ENCODE results near the gene AP2B1.

AP2B1 gene

GRCh38 chr17:35744830-35745229 is 157.7 kb downstream of the AP2B1 start:
- H3K36me3 ChIP-seq (ENCODE audit: control insufficient read depth, low read length): no peaks in the 10 kb centered on the region
- TF ChIP-seq CTCF (IDR thresholded peaks at IDR 0.05; ENCODE audit: low read depth, low read length, poor library complexity, severe bottlenecking) (no peak), EZH2phosphoT487 (IDR thresholded peaks at IDR 0.05; ENCODE audit: borderline replicate concordance, low read length) (no peak)
- H4K20me1 ChIP-seq (ENCODE audit: control insufficient read depth, insufficient read depth, low read depth, low read length): no peaks in the 10 kb centered on the region

GRCh38 chr17:35745246-35745645 is 158.1 kb downstream of the AP2B1 start:
- H3K27me3 ChIP-seq (ENCODE audit: control insufficient read depth, low read length): peaks cover 20% of the 10 kb centered on the region

More at GRCh38 chr17:35744830-35745229, 157.7 kb downstream of the AP2B1 start:
- Histone ChIP-seq H3K4me1 (ENCODE audit: control insufficient read depth, low read length) (peaks cover 2% of the 10 kb centered on the region), H3K9me3 (ENCODE audit: control insufficient read depth, insufficient read depth, low read length) (no peaks in the 10 kb centered on the region), H3K4me3 (ENCODE audit: low read length) (no peak overlapping the region), H3K4me2 (ENCODE audit: low read length) (no peak overlapping the region), H3K9me2 (replicated peaks; ENCODE audit: control insufficient read depth, low read length) (no peaks in the 10 kb centered on the region), H3K27me3 (ENCODE audit: control insufficient read depth, low read length) (peaks cover 16% of the 10 kb centered on the region), H3K79me2 (ENCODE audit: control insufficient read depth, low read length) (no peaks in the 10 kb centered on the region), H3K27ac (ENCODE audit: low read depth, low read length) (no peak overlapping the region), H3F3A (ENCODE audit: control insufficient read depth, insufficient read depth) (no peaks in the 10 kb centered on the region)

GRCh38 chr17:35745749-35746320 is 158.7 kb downstream of the AP2B1 start:
- no peak overlapping the region for H3K27ac ChIP-seq (ENCODE audit: low read depth, low read length)

More at GRCh38 chr17:35745246-35745645, 158.1 kb downstream of the AP2B1 start:
- Histone ChIP-seq H4K20me1 (ENCODE audit: control insufficient read depth, insufficient read depth, low read depth, low read length) (no peaks in the 10 kb centered on the region), H3K27ac (ENCODE audit: low read depth, low read length) (no peak overlapping the region), H3K36me3 (ENCODE audit: control insufficient read depth, low read length) (no peaks in the 10 kb centered on the region), H3K79me2 (ENCODE audit: control insufficient read depth, low read length) (no peaks in the 10 kb centered on the region), H3K4me1 (ENCODE audit: control insufficient read depth, low read length) (peaks cover 6% of the 10 kb centered on the region), H3F3A (ENCODE audit: control insufficient read depth, insufficient read depth) (no peaks in the 10 kb centered on the region), H3K4me3 (ENCODE audit: low read length) (no peak overlapping the region), H3K4me2 (ENCODE audit: low read length) (no peak overlapping the region), H3K9me2 (replicated peaks; ENCODE audit: control insufficient read depth, low read length) (no peaks in the 10 kb centered on the region), H3K9me3 (ENCODE audit: control insufficient read depth, insufficient read depth, low read length) (no peaks in the 10 kb centered on the region)
- no peak for TF ChIP-seq EZH2phosphoT487 (IDR thresholded peaks at IDR 0.05; ENCODE audit: borderline replicate concordance, low read length)
- no peak for TF ChIP-seq CTCF (IDR thresholded peaks at IDR 0.05; ENCODE audit: low read depth, low read length, poor library complexity, severe bottlenecking)

More at GRCh38 chr17:35745749-35746320, 158.7 kb downstream of the AP2B1 start:
- H3K27me3 ChIP-seq (ENCODE audit: control insufficient read depth, low read length): peaks cover 26% of the 10 kb centered on the region
- TF ChIP-seq CTCF (IDR thresholded peaks at IDR 0.05; ENCODE audit: low read depth, low read length, poor library complexity, severe bottlenecking): no peak
- no peak for TF ChIP-seq EZH2phosphoT487 (IDR thresholded peaks at IDR 0.05; ENCODE audit: borderline replicate concordance, low read length)
- no peaks in the 10 kb centered on the region for H3K9me3 ChIP-seq (ENCODE audit: control insufficient read depth, insufficient read depth, low read length)
- H3F3A ChIP-seq (ENCODE audit: control insufficient read depth, insufficient read depth): no peaks in the 10 kb centered on the region
- H3K4me3 ChIP-seq (ENCODE audit: low read length): no peak overlapping the region
- no peak overlapping the region for H3K4me2 ChIP-seq (ENCODE audit: low read length)
- H3K9me2 ChIP-seq (replicated peaks; ENCODE audit: control insufficient read depth, low read length): no peaks in the 10 kb centered on the region
- no peaks in the 10 kb centered on the region for H4K20me1 ChIP-seq (ENCODE audit: control insufficient read depth, insufficient read depth, low read depth, low read length)
- no peaks in the 10 kb centered on the region for H3K36me3 ChIP-seq (ENCODE audit: control insufficient read depth, low read length)
- H3K79me2 ChIP-seq (ENCODE audit: control insufficient read depth, low read length): no peaks in the 10 kb centered on the region
- H3K4me1 ChIP-seq (ENCODE audit: control insufficient read depth, low read length): peaks cover 7% of the 10 kb centered on the region

All from DOHH2 (cell line).